DMS79 treated with DMSO at 0.1 percent for 48 hours (cell line): Measurements from ENCODE around the gene NUS1.
"Not testable (repeated sequence)": the region's sequence is repeated elsewhere in the genome, so short reads cannot be mapped to it uniquely, and the experiment has no call there.

ENCODE experiments used
- DNase-seq: peaks from one replicate; lab custom pipeline; 2025; lab: John Stamatoyannopoulos, UW

Gene NUS1

GRCh38 chr6:117711369-117711768, 36.1 kb downstream of the NUS1 start:
- DNase-seq = no peak

- no peak for DNase-seq
Observed at GRCh38 chr6:117718895-117719294, 43.6 kb downstream of the NUS1 start.

GRCh38 chr6:117721520-117721919, 46.3 kb downstream of the NUS1 start:
- DNase-seq = not testable (repeated sequence)

GRCh38 chr6:117728626-117729025, 53.4 kb downstream of the NUS1 start:
- no peak for DNase-seq

- no peak for DNase-seq
Observed at GRCh38 chr6:117729613-117730012, 54.3 kb downstream of the NUS1 start.

GRCh38 chr6:117733341-117733740, 58.1 kb downstream of the NUS1 start:
- DNase-seq = no peak

GRCh38 chr6:117739869-117740268, 64.6 kb downstream of the NUS1 start:
- no peak for DNase-seq

GRCh38 chr6:117740605-117741004, 65.3 kb downstream of the NUS1 start:
- DNase-seq = no peak

GRCh38 chr6:117750675-117751074, 75.4 kb downstream of the NUS1 start:
- not testable (repeated sequence) for DNase-seq
